Kasumi-1 (cell line): ENCODE results near the gene ADAMTSL1.

Experiments
- DNase-seq, 2 experiments: peaks; one replicate each; lab custom pipeline; 2025; lab: John Stamatoyannopoulos, UW

ADAMTSL1 gene

GRCh38 chr9:18473652-18474279, at the start of gene ADAMTSL1:
Gene ADAMTSL1 (plus strand): TSS chr9:18474153. CDS start chr9:18474233, 80 bp downstream.
- no peak for DNase-seq

GRCh38 chr9:18427691-18428090, 46.3 kb upstream of the ADAMTSL1 start:
- no peak for DNase-seq

- DNase-seq: no peak
These were observed 45.3 kb upstream of the ADAMTSL1 start for GRCh38 chr9:18428661-18429060.

GRCh38 chr9:18429070-18429469, 44.9 kb upstream of the ADAMTSL1 start:
- no peak for DNase-seq

- no peak for DNase-seq
These were observed 40.3 kb upstream of the ADAMTSL1 start for GRCh38 chr9:18433620-18434019.

GRCh38 chr9:18437315-18438201, 36.4 kb upstream of the ADAMTSL1 start:
- DNase-seq: no peak

GRCh38 chr9:18438300-18438925, 35.5 kb upstream of the ADAMTSL1 start:
- no peak for DNase-seq

GRCh38 chr9:18438951-18439350, 35.0 kb upstream of the ADAMTSL1 start:
- no peak for DNase-seq

- no peak for DNase-seq
These were observed 32.7 kb upstream of the ADAMTSL1 start for GRCh38 chr9:18441261-18441660.

- peak; percentile 53 to 61 for DNase-seq
These were observed 31.1 kb upstream of the ADAMTSL1 start for GRCh38 chr9:18442629-18443491.

GRCh38 chr9:18447131-18447530, 26.8 kb upstream of the ADAMTSL1 start:
- no peak for DNase-seq

- no peak for DNase-seq
These were observed 26.4 kb upstream of the ADAMTSL1 start for GRCh38 chr9:18447541-18447940.

- DNase-seq: no peak
These were observed 25.9 kb upstream of the ADAMTSL1 start for GRCh38 chr9:18448101-18448500.

GRCh38 chr9:18451406-18451805, 22.5 kb upstream of the ADAMTSL1 start:
- no peak for DNase-seq

GRCh38 chr9:18452276-18452675, 21.7 kb upstream of the ADAMTSL1 start:
- DNase-seq: no peak

GRCh38 chr9:18456624-18457237, 17.2 kb upstream of the ADAMTSL1 start:
- DNase-seq: no peak

GRCh38 chr9:18457510-18457909, 16.4 kb upstream of the ADAMTSL1 start:
- DNase-seq: no peak

- DNase-seq: no peak
These were observed 13.9 kb upstream of the ADAMTSL1 start for GRCh38 chr9:18459962-18460584.

- no peak for DNase-seq
These were observed 12.5 kb upstream of the ADAMTSL1 start for GRCh38 chr9:18461496-18461895.

GRCh38 chr9:18463991-18464390, 10.0 kb upstream of the ADAMTSL1 start:
- DNase-seq: no peak

GRCh38 chr9:18466101-18466500, 7.9 kb upstream of the ADAMTSL1 start:
- no peak for DNase-seq
